ENCODE results near the gene SPATS2.

DNA sequence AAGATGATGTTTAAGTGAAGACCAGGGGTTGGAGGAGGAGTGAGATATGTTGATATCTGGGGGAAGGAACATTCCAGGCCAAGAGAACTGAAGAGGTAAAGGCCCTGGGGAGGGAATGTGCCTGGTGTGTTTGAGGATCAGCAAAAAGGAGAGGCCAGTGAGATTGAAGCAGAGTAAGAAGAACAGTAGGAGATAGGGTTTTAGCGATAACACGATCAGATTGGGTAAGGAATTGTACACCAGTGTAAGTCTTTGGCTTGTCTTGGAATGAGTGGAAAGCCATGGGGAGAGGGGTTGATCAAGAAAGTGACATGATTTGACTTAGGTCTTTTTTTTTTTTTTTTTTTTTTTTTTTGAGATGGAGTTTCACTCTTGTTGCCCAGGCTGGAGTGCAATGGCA, 39.4 kb upstream of the SPATS2 start:
- TF ChIP-seq CTCF (IDR thresholded peaks at IDR 0.05; ENCODE audit: insufficient read depth, low read length, poor library complexity, severe bottlenecking) (no peak), EZH2phosphoT487 (conservative IDR thresholded peaks at IDR 0.05; ENCODE audit: low read length) (no peak)

All from SU-DHL-6 (cell line).